Ishikawa (cell line): ENCODE data around the gene DTWD1.

Experiments
- CEBPB ChIP-seq: IDR thresholded peaks from 2 replicates; pipeline ENCODE4 v1.6.1; 2012
- CREB1 ChIP-seq: IDR thresholded peaks from 2 replicates; pipeline ENCODE4 v1.6.1; 2012; ENCODE audit warnings: low read depth
- EGR1 ChIP-seq: IDR thresholded peaks from 2 replicates; pipeline ENCODE4 v1.6.1; 2012
- EP300 ChIP-seq: IDR thresholded peaks from 2 replicates; pipeline ENCODE4 v1.6.1; 2012; ENCODE audit warnings: borderline replicate concordance
- NFIC ChIP-seq: IDR thresholded peaks from 2 replicates; pipeline ENCODE4 v1.6.1; 2012
- RAD21 ChIP-seq: IDR thresholded peaks from 2 replicates; pipeline ENCODE4 v1.6.1; 2012; ENCODE audit warnings: low read depth
- TAF1 ChIP-seq: IDR thresholded peaks from 2 replicates; pipeline ENCODE4 v1.6.1; 2012; ENCODE audit warnings: low read depth, mild to moderate bottlenecking
- TEAD4 ChIP-seq: IDR thresholded peaks from 2 replicates; pipeline ENCODE4 v1.6.1; 2012
- YY1 ChIP-seq: IDR thresholded peaks from 2 replicates; pipeline ENCODE4 v1.6.1; 2012; ENCODE audit warnings: low read depth
- ZBTB7A ChIP-seq: IDR thresholded peaks from 2 replicates; pipeline ENCODE4 v1.6.1; 2012; ENCODE audit warnings: low read depth
- TF ChIP-seq, protein P1 (sequence below): IDR thresholded peaks from 2 replicates; pipeline ENCODE4 v1.6.1; 2012
- TF ChIP-seq, protein P2 (sequence below): IDR thresholded peaks from 2 replicates; pipeline ENCODE4 v1.6.1; 2012; ENCODE audit warnings: low read depth, mild to moderate bottlenecking

DNA sequence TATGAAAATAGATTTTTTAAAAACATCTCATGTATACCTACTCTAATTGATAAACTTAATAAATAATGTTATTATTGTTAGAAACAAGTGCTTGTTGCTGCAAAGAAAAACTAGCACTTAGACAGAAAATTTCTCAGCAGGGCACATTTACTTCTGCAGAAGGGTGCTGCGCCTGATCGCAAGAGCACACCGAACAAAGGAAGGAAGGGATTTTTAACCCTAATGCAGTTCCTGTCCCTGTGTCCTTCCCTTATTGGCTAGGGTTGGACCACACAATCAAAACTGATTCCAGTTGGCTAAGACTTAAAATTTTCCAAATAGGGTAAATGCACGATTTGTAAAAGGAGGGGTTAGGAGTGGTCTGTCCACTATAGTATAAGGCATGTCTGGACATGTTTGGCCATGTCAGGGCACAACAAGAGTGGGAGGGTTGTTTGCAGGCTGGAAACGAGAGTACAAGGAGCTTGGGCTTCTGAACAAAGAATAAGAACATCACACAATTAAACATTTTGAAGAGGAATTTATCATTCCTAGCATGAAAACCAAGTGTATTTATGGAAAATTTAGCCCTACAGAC, 4.7 kb downstream of the DTWD1 start:
- TF ChIP-seq NFIC (no peak), RAD21 (no peak), ZBTB7A (no peak), YY1 (no peak), EP300 (no peak), TAF1 (no peak), EGR1 (no peak), TEAD4 (no peak), CEBPB (no peak), CREB1 (no peak)
- TF ChIP-seq, protein P1, sequence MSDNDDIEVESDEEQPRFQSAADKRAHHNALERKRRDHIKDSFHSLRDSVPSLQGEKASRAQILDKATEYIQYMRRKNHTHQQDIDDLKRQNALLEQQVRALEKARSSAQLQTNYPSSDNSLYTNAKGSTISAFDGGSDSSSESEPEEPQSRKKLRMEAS: no peak
- TF ChIP-seq, protein P2, sequence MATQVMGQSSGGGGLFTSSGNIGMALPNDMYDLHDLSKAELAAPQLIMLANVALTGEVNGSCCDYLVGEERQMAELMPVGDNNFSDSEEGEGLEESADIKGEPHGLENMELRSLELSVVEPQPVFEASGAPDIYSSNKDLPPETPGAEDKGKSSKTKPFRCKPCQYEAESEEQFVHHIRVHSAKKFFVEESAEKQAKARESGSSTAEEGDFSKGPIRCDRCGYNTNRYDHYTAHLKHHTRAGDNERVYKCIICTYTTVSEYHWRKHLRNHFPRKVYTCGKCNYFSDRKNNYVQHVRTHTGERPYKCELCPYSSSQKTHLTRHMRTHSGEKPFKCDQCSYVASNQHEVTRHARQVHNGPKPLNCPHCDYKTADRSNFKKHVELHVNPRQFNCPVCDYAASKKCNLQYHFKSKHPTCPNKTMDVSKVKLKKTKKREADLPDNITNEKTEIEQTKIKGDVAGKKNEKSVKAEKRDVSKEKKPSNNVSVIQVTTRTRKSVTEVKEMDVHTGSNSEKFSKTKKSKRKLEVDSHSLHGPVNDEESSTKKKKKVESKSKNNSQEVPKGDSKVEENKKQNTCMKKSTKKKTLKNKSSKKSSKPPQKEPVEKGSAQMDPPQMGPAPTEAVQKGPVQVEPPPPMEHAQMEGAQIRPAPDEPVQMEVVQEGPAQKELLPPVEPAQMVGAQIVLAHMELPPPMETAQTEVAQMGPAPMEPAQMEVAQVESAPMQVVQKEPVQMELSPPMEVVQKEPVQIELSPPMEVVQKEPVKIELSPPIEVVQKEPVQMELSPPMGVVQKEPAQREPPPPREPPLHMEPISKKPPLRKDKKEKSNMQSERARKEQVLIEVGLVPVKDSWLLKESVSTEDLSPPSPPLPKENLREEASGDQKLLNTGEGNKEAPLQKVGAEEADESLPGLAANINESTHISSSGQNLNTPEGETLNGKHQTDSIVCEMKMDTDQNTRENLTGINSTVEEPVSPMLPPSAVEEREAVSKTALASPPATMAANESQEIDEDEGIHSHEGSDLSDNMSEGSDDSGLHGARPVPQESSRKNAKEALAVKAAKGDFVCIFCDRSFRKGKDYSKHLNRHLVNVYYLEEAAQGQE: no peak
